ENCODE data around the gene LMO7.

DNA sequence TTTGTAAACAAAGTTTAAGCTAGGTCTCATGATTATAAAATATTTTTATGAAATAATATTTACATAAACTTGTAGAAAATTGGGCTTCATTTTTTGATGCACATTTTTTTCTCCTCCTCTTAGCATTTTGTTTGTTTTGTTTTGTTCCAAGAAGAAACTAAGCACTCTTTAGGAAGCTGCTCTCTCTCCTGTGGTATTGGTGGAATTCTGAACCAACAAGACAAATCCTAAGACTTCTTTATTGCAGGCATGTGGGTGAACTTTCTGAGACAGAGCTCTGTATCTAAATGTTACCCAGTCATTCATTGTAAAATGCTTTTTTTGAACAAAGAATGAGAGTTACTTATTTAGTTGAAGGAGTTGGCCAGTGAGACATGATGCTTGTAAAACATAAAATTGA is 39.3 kb downstream of the LMO7 start:
- TF ChIP-seq, protein P1, sequence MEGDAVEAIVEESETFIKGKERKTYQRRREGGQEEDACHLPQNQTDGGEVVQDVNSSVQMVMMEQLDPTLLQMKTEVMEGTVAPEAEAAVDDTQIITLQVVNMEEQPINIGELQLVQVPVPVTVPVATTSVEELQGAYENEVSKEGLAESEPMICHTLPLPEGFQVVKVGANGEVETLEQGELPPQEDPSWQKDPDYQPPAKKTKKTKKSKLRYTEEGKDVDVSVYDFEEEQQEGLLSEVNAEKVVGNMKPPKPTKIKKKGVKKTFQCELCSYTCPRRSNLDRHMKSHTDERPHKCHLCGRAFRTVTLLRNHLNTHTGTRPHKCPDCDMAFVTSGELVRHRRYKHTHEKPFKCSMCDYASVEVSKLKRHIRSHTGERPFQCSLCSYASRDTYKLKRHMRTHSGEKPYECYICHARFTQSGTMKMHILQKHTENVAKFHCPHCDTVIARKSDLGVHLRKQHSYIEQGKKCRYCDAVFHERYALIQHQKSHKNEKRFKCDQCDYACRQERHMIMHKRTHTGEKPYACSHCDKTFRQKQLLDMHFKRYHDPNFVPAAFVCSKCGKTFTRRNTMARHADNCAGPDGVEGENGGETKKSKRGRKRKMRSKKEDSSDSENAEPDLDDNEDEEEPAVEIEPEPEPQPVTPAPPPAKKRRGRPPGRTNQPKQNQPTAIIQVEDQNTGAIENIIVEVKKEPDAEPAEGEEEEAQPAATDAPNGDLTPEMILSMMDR (IDR thresholded peaks at IDR 0.05) = no peak
- no peak for TF ChIP-seq POLR2A (IDR thresholded peaks at IDR 0.05)
